Measurements from ENCODE around the gene EDC4.

GRCh38 chr16:67909056-67909742, 36.3 kb downstream of the EDC4 start:
- TF ChIP-seq CTCF (conservative IDR thresholded peaks at IDR 0.05; ENCODE audit: low read depth, low read length) (no peak), EZH2 (IDR thresholded peaks at IDR 0.05; ENCODE audit: borderline replicate concordance, low read depth, low read length, poor library complexity, severe bottlenecking) (no peak)

All from A673 (cell line).